A549 (cell line): ENCODE results near the gene AKIRIN1.

Experiments
- ESRRA ChIP-seq: fragments of 150-350 bp; IDR thresholded peaks from 2 replicates; pipeline ENCODE4 v1.6.1; 2014; ENCODE audit warnings: mild to moderate bottlenecking, low read length, borderline replicate concordance
- JUN ChIP-seq, 2 experiments: fragments of >200 bp; sonication (Bioruptor Twin); formaldehyde crosslinking; IDR thresholded peaks; 2 replicates in 1 of 2; 3 replicates in 1 of 2; pipeline ENCODE4 v1.6.1; 2016 to 2017
- KDM5A ChIP-seq: fragments of 200-600 bp; sonication (generic); IDR thresholded peaks from 2 replicates; pipeline ENCODE4 v1.6.1; 2016; ENCODE audit warnings: antibody characterized with exemption, mild to moderate bottlenecking
- MAFK ChIP-seq: fragments of 450-650 bp; IDR thresholded peaks from 2 replicates; pipeline ENCODE4 v1.6.1; 2014; ENCODE audit not compliant: partially characterized antibody
- MAZ ChIP-seq: fragments of 150-350 bp; IDR thresholded peaks from 2 replicates; pipeline ENCODE4 v1.6.1; 2014; ENCODE audit warnings: antibody characterized with exemption, low read depth, low read length, borderline replicate concordance
- POLR2A ChIP-seq: IDR thresholded peaks from 2 replicates; pipeline ENCODE4 v1.6.1; 2012; ENCODE audit warnings: mild to moderate bottlenecking, low read length
- SMC3 ChIP-seq: fragments of >200 bp; sonication (Bioruptor Twin); formaldehyde crosslinking; IDR thresholded peaks from 3 replicates; pipeline ENCODE4 v1.6.1; 2018; ENCODE audit warnings: inconsistent platforms
- TP53 ChIP-seq: fragments of 250-450 bp; sonication (Bioruptor Pico); IDR thresholded peaks from 2 replicates; pipeline ENCODE4 v1.5.0; 2021; ENCODE audit warnings: mild to moderate bottlenecking, moderate library complexity
- TF ChIP-seq, protein P1 (sequence below): fragments of >200 bp; sonication (Bioruptor Twin); formaldehyde crosslinking; IDR thresholded peaks from 3 replicates; pipeline ENCODE4 v1.5.1; 2016
- TF ChIP-seq, protein P2 (sequence below): fragments of 250-450 bp; sonication (Bioruptor Pico); IDR thresholded peaks from 2 replicates; pipeline ENCODE4 v1.5.0; 2021; ENCODE audit warnings: mild to moderate bottlenecking, moderate library complexity, borderline replicate concordance
- TF ChIP-seq, protein P3 (sequence below): fragments of >200 bp; sonication (Bioruptor Twin); formaldehyde crosslinking; IDR thresholded peaks from 3 replicates; pipeline ENCODE4 v1.6.1; 2016
- TF ChIP-seq, protein P4 (sequence below): IDR thresholded peaks from 2 replicates; pipeline ENCODE4 v1.6.1; 2012

DNA sequence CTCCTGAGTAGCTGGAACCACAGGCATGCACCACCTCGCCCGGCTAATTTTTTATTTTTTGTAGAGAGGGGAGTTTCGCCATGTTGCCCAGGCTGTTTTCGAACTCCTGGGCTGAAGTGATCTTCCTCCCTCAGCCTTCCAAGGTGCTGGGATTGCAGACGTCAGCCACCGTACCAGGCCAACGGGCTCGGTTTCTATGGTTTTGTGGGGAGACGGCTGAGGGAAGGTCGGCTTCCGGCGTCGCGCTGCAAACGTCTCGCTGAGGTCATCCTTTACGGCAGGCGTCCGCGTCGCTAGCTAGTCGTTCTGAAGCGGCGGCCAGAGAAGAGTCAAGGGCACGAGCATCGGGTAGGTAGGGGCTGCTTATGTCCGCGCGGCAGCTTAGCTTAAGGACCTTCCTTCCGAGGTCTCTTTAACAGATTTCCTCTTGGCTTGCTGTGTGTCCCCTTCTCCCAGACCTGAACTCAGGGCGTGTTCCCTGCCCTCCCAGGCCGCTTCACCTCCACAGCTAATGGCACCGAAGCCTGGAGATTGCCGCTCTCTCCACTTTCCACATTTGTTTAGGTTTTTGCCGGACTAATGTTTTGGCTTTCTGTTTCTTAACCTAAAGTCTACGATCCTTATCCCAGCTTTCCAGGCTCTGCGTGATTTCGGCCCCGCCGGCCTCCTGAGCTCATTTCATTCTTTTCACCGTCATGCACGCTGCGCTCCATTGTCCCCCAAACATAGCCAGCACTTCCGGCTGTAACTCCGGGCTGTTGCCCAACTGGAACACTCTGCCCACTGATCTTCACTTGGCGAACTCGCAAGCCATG lies 35.2 kb downstream of the AKIRIN1 start, which contains the start of gene NDUFS5:
- TF ChIP-seq POLR2A: peak; percentile 72
- no peak for TF ChIP-seq MAFK
- TF ChIP-seq, protein P1, sequence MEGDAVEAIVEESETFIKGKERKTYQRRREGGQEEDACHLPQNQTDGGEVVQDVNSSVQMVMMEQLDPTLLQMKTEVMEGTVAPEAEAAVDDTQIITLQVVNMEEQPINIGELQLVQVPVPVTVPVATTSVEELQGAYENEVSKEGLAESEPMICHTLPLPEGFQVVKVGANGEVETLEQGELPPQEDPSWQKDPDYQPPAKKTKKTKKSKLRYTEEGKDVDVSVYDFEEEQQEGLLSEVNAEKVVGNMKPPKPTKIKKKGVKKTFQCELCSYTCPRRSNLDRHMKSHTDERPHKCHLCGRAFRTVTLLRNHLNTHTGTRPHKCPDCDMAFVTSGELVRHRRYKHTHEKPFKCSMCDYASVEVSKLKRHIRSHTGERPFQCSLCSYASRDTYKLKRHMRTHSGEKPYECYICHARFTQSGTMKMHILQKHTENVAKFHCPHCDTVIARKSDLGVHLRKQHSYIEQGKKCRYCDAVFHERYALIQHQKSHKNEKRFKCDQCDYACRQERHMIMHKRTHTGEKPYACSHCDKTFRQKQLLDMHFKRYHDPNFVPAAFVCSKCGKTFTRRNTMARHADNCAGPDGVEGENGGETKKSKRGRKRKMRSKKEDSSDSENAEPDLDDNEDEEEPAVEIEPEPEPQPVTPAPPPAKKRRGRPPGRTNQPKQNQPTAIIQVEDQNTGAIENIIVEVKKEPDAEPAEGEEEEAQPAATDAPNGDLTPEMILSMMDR: no peak
- TF ChIP-seq, protein P2, sequence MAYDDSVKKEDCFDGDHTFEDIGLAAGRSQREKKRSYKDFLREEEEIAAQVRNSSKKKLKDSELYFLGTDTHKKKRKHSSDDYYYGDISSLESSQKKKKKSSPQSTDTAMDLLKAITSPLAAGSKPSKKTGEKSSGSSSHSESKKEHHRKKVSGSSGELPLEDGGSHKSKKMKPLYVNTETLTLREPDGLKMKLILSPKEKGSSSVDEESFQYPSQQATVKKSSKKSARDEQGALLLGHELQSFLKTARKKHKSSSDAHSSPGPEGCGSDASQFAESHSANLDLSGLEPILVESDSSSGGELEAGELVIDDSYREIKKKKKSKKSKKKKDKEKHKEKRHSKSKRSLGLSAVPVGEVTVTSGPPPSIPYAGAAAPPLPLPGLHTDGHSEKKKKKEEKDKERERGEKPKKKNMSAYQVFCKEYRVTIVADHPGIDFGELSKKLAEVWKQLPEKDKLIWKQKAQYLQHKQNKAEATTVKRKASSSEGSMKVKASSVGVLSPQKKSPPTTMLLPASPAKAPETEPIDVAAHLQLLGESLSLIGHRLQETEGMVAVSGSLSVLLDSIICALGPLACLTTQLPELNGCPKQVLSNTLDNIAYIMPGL (CRISPR knock-in tag): no peak
- TF ChIP-seq, protein P3, sequence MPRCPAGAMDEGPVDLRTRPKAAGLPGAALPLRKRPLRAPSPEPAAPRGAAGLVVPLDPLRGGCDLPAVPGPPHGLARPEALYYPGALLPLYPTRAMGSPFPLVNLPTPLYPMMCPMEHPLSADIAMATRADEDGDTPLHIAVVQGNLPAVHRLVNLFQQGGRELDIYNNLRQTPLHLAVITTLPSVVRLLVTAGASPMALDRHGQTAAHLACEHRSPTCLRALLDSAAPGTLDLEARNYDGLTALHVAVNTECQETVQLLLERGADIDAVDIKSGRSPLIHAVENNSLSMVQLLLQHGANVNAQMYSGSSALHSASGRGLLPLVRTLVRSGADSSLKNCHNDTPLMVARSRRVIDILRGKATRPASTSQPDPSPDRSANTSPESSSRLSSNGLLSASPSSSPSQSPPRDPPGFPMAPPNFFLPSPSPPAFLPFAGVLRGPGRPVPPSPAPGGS: 0 out of 3 replicates have a peak, but pooled peaks have one; percentile 61
- TF ChIP-seq MAZ: no peak
- TF ChIP-seq TP53: no peak
- no peak for TF ChIP-seq KDM5A
- no peak for TF ChIP-seq SMC3
- TF ChIP-seq, protein P4, sequence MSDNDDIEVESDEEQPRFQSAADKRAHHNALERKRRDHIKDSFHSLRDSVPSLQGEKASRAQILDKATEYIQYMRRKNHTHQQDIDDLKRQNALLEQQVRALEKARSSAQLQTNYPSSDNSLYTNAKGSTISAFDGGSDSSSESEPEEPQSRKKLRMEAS: peak; percentile 69
- no peak for TF ChIP-seq ESRRA
- TF ChIP-seq JUN (IDR thresholded peaks at IDR 0.05): peak in 1 of 2 experiments; percentile 80; a peak in 2 of 5 replicates
